NCI-H226 (cell line): ENCODE results near the gene CDH4.

ENCODE experiments used
- DNase-seq: peaks from one replicate; pipeline ENCODE4 v3.0.0-alpha.2; 2015

Gene CDH4

DNA sequence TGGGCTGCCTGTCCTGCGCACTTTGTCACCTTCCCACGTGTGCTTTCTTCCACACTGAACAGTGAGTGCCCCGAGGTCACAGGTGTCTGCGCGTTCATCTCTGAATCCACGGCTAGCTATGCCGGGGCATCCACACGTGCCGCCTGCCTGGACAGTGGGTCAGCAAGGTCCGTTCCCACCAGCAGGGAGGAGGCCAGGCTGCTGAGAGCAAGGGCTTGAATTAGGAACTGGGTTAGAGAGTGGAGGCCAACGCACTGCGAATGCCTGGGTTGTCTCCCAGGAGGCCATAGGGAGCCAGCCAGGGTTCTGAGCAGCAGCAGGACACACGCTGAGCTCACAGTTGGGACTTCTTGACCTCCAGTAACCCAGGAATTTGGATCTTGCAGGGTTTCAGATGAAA lies 565.5 kb downstream of the CDH4 start:
- DNase-seq = no peak

DNA sequence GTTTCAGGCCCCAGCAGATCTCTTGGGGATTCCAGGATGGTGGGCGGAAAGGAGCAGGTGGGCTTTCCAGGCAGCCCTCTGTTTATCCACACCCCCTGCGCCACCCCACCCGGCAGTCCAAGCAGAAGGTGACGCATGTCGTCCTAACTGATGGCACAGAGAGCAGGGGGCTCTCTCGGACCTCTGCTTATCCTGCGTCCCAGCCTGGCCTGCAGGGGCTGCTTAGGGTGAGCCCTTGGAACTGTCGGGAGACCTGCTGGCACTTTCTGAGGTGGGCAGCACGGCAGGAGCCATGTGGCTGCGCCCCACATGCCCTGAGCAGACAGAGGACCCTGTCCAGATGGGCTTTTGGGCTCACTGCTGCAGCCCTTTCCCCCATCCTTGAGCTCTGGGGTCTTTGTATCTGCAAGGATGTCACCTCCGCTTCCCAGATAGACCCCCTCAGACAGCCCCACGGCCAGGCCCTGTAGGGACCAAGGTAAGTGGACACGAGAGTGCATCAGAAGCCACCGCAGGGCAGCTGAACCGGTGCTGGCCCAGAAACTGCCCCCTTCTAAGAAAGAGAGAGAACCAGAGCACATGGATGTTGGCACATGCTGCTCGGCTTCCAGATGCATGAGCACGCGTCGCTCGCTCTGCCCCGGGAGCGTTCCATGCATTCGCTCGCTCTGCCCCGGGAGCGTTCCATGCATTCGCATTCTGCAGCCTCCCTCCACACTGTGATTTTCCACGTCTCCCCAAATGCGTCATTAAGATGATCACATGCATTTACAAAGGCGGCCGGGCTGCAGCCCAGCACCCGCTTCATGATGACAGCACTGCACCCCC lies 566.9 kb downstream of the CDH4 start:
- no peak for DNase-seq

DNA sequence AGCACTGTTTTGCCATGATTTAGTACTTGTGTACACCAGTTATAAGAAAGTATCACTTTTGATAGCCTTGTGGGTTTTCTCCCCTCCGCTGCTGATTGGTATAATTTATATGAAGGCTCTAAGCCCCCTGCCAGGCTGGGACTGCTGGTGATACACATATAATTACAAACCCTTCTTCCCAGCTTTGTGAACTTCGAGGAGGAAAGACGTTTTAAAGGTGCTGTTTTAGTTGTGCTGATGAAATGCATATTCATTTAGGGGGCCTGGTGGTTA lies 567.4 kb downstream of the CDH4 start:
- no peak for DNase-seq

DNA sequence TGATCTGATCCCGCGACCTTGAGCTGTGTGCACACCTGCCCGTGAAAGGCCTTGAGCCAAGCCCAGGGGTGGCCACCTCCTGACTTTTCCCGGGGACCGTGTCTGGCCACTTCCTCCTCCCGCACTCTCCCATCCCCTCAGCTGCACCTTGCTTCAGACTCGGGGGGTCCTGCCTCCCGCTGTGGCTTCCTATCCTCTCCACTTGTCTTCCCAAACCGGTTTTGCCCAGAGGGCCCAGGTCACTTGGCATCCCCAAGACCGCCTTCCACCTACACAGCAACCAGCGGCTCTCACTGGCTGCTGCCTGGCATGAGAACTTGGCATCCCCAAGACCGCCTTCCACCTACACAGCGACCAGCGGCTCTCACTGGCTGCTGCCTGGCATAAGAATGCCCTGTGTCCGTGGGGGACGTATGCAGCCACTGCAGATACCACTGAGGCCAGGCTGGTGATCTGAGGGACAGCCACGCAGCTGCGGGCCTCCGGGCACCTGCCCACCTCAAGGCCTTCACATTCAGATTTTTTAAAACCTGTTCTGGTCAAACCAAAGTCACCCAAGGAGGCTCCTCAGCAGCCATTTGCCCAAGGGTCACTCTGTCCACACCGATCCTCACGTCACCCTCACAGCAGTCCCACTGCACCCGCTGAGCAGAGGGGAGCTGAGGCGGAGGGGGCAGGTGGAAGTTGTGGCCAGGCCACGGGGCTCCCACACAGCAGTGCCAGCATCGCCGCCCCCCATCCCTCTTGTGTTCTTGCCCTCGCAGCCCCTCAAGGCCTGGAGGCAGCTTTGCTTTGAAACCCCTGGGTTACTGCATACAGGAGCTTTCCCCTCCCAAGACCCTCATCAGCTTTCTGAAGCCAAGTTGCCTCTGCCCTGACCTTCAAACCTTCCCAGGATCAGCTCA lies 568.1 kb downstream of the CDH4 start:
- DNase-seq = no peak

DNA sequence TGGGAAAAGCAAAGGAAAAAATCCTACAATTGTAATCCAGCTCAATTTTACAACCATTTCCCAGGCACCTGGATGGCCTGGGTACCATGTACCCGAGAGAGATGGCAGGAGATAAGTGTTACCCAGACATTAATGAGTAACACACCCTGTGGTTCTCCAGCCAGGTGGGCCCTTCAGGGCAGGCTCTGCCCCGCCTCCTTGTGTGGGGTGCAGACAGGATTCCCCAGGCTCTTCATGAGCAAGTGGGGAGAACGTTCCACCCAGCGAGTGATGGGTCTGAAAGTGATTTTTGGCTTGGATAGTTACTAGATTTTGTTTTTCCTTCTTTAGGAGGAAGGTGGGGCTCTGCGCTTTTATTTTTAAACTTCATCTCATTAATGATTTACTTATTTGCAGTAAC lies 569.7 kb downstream of the CDH4 start:
- DNase-seq = no peak

DNA sequence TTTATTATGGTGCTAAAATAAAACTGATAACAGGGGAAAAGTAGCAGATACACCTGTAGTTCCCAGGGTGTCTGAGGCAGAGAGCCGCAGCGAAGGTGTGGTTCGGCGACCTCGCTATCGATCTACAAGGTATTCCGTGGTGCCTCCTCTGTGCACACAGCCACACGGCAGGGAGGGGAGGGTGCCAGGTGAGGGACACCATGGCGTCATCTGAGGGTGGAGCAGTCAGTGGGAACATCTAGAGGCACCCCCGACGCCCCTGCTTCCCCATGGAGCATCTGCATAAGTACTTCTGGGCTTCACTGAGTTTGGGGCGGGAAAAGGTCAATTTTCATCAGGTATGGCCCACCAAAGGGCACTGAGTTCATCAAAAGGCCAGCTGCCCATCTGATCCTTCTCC lies 570.3 kb downstream of the CDH4 start:
- DNase-seq = no peak

DNA sequence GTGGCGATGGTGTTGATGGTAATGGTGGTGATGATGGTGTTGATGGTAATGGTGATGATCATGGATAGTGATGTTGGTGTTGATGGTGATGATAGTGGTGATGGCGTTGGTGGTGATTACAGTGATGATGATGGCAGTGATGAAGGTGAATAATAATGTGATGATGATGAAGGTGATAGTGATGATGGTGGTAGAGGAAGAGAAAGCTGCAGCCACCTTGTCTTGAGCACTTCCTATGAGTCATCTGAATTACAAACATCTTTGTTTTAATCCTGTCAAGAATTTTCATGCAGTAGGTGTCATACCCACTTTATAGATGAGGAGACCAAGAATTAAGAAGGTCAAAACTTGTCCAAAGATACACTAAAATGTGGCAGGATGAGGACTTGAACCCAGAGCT lies 571.2 kb downstream of the CDH4 start:
- no peak for DNase-seq

DNA sequence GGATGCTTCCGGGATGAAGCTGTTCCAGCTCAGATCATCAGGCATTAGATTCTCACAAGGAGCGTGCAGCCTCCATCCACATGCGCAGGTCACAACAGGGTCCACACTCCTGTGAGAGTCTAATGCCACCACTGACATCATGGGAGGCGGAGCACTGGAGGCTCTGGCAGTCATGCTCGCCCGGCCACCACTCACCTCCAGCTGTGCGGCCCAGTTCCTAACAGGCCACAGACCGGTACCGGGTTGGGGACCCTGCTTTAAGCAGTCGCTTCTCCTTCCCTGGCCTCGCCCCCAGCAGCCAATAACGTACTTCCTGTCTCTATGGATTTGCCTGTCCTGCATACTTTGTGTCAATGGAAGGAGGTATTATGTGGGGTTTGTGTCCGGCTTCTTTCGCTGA lies 576.8 kb downstream of the CDH4 start:
- no peak for DNase-seq

DNA sequence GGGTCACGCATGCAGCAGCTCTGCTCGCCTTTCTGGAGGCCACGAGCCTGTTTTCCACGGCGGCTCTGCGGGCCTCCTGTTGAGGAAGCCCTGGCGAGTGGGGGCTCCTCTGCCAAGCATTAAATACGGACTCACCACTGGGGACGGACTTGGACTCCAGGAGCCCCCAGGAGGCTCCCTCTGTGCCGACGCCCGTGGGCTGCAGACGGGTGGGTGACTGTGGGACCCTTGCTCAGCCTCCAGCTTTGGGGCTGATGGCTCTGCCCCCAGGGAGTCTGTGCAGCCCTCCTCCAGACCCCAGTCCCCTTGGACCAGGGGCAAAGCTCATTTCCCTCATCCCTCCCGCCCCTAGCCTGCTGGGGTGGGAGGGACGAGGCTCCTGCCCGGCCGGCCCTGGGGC lies 577.5 kb downstream of the CDH4 start:
- DNase-seq = no peak

DNA sequence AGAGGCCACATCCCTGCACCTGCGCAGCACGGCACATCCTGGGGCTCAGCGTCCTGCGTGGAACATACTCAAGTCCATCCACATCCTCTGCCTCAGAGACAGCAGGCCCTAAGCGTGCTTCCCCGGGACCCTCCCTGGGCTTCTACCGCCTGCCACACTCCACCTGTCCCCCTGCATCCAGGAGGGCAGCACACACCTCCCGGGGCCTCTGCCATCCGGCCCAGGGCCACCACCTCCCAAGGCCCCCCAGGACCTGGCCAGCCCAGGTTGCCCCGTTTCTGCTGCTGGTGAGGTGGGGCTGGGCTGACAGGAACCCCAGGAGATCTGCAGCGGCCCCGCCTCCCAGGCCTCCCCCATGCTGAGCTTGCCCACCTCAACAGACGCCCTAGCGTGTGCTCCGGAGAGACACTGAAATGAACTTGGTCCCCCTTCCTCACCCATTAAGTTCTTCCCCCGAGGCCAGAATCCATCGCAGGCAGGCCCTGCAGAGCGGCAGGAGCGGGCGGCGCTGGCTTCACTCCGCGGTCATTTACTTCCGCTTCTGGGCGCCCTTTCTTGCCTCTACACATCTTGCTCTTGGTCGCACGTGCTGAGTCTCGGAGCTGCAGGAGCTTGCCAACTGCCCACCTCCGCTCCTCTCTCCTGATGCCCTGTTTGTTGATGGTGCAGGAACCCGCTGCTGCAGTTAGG lies 578.3 kb downstream of the CDH4 start:
- no peak for DNase-seq

DNA sequence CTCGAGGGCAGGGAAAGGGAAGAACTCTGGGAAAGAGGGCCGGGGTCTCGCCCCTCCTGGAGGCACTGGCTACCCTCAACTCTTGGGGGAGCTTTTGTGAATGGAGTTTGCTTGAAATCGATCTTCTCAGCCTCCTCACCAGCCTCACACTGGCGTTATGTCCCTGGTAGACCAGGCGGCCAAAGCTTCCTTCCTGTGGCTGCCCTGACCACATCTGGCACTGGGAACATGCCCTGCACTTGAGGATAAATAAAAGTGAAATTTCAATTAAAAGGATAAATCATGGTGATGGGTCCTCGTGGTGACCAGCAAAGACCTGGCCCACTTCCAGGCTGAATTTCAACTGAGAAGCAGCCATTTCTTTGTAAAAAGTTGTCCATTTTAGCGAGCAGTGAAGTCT lies 578.9 kb downstream of the CDH4 start:
- no peak for DNase-seq

DNA sequence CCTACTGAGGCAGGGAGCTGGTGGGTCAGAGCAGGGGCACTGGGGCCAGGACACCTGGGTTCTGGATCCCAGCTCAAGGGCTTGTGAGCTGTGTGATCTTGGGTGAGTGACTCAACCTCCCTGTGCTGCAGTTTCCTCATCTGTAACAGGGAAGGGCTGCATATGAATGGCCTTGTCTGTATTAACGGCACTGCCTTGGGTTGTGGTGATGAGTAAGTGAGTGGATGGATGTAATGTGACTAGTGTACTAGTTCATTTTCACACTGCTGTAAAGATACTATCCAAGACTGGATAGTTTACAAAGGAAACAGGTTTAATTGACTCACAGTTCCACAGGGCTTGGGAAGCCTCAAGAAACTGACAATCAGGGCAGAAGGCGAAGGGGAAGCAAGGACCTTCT lies 580.1 kb downstream of the CDH4 start:
- no peak for DNase-seq

DNA sequence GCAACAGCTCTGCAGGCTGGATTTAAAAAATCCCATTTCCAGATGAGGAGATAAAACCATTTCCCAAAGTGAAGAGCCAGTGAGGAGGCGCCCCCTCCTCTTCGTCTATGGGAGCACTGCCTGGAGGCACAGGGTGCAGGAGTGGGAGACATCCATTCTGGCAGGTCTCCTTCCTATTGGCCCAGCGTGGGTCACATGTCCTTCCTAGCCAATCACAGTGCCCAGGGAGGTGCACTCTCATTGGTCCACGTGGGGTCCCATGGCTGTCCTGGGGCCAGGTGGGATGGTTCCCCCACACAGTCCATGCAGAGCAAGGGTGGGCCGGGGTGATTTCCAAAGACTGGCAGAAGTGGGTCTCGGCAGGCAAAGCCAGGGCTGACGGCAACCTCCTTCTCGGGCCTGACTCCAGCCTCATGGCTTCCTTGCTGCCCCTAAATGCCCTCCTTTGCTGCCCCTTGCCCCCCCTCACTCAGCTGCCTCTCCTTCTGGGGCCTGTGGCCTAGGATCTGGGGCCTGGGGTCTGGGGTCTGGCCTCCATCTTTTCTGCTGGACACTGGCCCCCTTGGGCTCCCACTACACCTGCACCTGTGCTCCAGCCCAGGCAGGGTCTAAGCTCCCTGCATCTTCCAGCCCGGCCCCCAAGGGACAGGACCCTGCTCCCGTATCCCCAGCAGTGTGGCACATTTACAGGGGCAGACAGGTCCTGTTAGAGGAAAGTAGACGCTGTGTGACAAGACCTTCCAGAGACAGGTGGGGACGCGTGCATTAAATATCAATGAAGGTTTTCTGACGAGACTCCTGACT lies 581.9 kb downstream of the CDH4 start:
- DNase-seq = no peak

DNA sequence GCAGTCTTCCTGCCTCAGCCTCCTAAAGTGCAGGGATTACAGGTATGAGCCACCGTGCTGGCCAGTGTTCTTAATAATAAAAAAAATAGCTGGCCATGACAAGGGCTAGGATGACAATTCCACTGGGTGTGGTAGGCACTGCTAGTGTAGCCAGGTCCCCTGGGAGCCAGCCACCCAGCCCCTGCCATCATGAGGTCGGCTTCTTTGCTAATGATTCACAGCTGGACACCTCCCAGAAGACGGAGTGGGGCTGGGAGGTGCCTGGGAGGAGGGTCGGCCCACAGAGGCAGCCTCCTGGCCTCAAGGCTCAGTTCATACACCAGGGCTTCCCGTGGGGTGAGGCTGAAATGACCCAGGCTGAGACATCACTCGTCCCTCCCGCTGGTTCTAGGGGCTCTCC lies 583.2 kb downstream of the CDH4 start:
- DNase-seq = peak; percentile 42

DNA sequence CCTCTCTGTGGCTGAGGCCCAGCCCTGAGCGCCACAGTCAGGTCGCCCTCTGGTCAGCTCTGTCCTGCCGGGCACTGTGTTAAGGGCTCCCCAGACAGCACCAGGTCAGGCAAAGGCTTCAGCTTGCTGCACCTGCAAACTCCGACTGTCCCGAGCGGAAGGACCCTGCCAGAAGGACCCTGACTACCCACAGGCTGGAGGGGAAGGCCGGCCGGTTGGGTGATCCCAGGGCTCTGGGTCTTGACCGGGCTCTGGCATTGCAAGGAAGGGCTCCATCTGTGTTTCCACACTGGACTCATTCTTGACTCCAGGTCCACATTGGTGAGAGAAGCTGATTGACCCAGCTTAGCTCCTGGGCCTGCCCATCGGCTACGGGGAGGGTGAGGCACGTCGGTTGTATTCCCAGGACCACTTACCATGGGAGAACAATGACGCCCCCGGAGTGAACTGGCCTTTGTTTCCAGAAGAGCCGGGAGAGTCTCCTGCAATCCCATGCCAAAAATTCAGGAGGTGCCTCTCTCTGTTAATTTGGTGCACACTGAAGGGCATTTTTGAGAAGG lies 583.8 kb downstream of the CDH4 start:
- no peak for DNase-seq

DNA sequence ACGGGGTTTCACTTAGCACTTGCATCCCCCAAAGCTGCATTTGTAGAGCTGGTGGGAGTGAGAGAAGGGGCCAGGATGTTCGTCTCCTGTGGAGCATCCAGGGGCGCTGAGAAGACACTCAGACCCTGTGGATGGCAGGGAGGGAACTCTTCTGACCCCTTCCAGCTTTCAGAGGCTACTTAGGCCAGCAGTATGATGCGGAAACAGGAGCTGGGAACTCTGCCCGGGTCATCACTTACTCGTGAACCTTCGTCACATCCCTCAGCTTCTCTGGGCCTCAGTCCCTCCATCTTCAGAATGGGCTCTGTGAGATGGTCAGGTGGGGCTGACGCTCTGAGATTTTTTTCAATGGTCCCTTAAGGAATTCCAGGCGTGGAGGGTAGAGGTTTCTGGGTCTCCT lies 585.1 kb downstream of the CDH4 start:
- no peak for DNase-seq

DNA sequence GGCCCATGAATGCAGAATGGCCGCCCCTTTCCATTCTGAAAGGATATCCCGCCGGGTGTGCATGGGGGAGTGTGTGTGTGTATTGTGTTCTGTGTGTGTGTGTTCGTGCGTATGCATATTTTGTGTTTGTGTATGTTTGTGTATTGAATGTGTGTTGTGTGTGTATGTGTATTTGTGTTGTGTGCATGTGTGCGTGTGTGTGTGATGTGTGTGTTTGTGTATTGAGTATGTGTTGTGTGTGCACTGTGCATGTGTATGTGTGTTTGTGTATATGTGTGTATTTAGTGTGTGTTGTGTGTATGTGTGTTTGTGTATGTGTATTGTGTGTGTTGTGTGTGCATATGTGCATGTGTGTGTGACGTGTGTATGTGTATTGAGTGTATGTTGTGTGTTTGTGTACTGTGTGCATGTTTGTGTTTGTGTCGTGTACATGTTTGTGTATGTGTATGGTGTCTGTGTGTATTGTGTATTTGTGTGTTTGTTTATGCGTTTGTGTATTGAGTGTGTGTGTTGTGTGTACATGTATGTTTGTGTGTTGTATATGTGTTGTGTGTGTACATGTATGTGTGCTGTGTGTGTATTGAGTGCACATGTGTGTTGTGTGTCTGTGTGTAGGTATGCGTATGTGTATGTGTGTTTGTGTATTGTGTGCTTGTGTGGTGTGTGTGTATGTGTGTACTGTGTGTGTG lies 587.3 kb downstream of the CDH4 start:
- no peak for DNase-seq

DNA sequence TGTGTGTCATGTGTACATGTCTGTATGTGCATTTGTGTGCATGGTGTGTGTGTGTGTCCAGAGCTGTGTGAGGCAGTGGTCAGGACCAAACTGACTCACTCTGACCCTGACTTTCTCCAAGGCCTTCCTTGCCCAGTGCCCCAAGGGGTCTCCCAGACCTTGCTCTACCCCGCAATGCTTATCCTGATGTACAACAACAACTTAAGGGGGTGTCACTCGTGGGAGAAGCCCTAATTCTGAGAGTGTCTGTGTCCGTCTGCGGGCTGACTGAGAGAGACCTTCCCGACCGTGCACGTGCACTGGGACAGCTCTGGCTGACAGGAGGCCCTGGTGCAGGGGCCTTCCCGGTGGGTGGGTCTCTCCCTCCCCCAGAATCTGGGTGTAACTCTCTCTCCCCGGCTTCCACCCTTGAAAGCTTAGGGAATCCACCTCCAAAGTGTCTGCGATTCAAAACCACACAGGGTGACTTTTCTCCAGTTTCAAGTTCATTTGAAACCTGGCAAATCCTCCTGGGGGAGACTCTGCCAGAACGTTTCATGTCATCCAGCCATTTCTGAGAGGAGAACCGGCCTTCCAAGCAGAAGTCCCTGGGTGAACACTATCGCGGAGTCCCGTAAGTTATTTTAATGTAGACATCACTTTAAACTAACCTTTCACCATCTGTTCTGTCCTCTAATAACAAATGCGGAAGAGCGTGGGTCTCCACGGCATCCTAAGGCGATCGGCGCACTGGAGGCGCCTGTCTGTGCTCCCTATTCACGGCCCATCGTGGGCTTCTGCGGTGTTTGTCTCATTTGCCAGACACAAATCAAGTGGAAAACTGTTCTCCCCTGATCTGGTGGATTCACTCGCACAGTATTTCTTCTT lies 588.1 kb downstream of the CDH4 start:
- no peak for DNase-seq

DNA sequence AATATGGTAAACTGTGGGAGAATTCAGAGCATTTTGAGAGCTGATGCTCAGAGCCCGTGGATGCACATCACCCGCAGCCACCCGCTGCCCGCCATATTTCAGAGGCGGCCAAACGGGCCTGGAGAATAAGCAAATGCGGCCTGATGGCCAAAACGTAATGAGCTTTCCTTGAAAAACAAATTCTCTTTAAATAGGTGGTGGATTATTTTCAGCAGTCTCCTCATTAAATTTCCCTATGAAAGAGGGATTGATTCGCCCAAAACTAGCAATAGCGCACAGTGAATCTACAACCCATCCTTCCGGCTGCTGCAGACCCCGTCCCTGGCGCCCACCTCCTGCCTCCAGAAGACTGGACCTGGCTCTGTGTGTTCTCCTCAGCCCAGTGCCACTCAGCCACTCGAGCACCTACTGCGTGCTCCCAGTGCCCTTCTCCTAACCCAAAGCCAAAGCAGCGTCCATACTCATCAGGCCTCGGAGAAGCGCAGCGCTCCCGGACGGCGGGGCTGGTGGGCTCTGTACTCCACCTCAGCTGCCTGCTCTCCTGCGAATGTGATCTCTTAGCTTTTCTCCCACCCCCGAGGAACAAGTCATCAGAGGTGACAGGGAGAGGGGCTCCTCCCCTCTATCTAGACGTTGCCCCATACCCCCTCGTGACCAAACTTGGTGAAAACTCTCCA lies 588.9 kb downstream of the CDH4 start:
- DNase-seq = no peak

DNA sequence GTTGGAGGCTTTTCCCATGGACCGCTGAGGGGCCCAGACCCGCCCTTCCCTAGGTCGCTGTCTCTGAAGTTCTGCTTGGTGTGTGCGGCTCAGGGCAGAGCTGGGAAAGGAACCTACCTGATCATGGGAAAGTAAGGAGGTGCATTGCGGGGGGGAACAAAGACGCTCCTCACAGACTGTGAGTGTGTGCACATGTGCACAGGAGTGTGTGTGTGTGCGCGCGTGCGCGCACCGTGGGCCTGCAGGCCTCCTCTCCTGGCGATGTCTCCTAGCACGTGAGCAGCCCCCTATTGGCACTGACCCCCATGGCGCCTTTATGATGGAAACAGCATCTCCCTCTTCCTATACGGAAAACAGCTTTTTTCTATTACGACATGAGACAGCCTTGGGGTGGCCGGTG lies 589.5 kb downstream of the CDH4 start:
- no peak for DNase-seq
